Measurements from ENCODE around the gene ATG16L1. TPM values are rescaled to one million over a fixed set of nuclear protein-coding genes. Genes with fewer than 3 reads are reported as not detected.

ATG16L1 gene
- total and polyA plus RNA-seq, 2 of the 4 experiments (the other 2 are of a cell fraction) = 20.0 to 26.2 TPM

DNA sequence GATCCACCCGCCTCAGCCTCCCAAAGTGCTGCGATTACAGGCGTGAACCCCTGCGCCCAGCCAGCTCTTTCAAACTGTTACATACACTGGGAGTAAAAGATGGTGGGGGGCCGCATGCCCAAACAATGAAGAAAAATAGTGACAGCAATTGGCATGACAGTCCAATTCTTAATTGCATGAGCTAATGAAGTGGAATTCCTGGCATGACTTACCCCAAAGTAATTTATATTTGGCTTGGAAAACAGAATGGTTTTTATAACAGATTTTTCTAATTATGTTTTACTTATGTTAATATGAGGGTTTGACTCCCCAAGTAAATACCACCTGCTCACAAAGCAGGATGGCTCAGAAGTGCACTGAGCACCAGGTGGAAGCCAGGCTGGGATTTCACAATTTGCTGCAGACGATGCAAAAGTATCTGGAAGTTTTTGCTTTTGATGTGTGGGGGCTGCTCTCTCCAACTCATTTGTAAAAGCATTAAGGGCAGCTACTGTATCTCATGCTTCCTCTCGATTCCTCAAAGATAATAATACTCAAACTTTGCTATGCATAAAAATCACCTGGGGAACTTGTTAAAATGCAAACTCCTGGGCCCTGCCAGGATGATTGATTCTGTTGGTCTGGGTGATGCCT is 24.0 kb upstream of the ATG16L1 start:
- no peak overlapping the region for H3K4ac ChIP-seq (ENCODE audit: low read depth, low read length)
- ATAC-seq (ENCODE audit: low read depth) = no peak
- H4K91ac ChIP-seq (ENCODE audit: insufficient read depth, low read depth, low read length) = no peak overlapping the region
- no peak overlapping the region for H3K9ac ChIP-seq (ENCODE audit: low read depth, low read length)
- ChIA-PET CTCF (no interaction called here), POLR2A (ENCODE audit: unreplicated experiment) (no interaction called here)
- in situ Hi-C loops (cut with MboI; ENCODE audit: low sequenced_read_pairs) = no loop called here
- no CpG with 5 or more reads among the region's 7 CpGs for WGBS, 2 experiments (ENCODE audit: extremely low coverage in 2 of 2, insufficient read length in 1 of 2)
- H3K4me3 ChIP-seq (ENCODE audit: insufficient read depth, low read depth, low read length) = no peak overlapping the region
- no peaks in the 10 kb centered on the region for H3K4me1 ChIP-seq (ENCODE audit: control insufficient read depth, insufficient read depth, low read length)
- H3K14ac ChIP-seq (replicated peaks; ENCODE audit: low read depth, low read length) = no peak overlapping the region
- H3K56ac ChIP-seq (ENCODE audit: extremely low read depth, insufficient read depth, low read length) = no peak overlapping the region
- dilution Hi-C loops (cut with HindIII; ENCODE audit: low sequenced_read_pairs, unreplicated experiment) = no loop called here
- H2BK120ac ChIP-seq (ENCODE audit: low read depth, low read length) = no peak overlapping the region
- no peak overlapping the region for H3K27ac ChIP-seq (ENCODE audit: insufficient read depth, low read length)
- no peak overlapping the region for H4K8ac ChIP-seq (ENCODE audit: low read depth in 2 of 2, low read length in 2 of 2)
- H2BK5ac ChIP-seq (ENCODE audit: low read depth, low read length, poor library complexity, severe bottlenecking) = no peak overlapping the region
- H3K18ac ChIP-seq (ENCODE audit: low read depth, low read length) = no peak overlapping the region
- H3K79me1 ChIP-seq (ENCODE audit: low read depth in 1 of 2, low read length in 2 of 2) = no peaks in the 10 kb centered on the region
- no peaks in the 10 kb centered on the region for H3K36me3 ChIP-seq (ENCODE audit: control insufficient read depth, insufficient read depth, low read length)
- H3K27me3 ChIP-seq (ENCODE audit: control insufficient read depth, insufficient read depth, low read length) = peaks cover 9% of the 10 kb centered on the region
- no peak for DNase-seq
- 0 out of 2 replicates have a peak, but pooled peaks cover 2% of the 10 kb centered on the region for H3K9me3 ChIP-seq (ENCODE audit: control insufficient read depth, insufficient read depth, low read length)
- H2AFZ ChIP-seq (replicated peaks; ENCODE audit: low read length, poor library complexity) = no peak overlapping the region
- H3K23ac ChIP-seq (ENCODE audit: low read depth, low read length) = no peak overlapping the region
- no peak overlapping the region for H2BK15ac ChIP-seq (ENCODE audit: low read depth, low read length)
- no TSS peak for BruUV-seq (replicated peaks)
- H4K20me1 ChIP-seq (ENCODE audit: insufficient read depth, low read length) = no peaks in the 10 kb centered on the region
- H4K5ac ChIP-seq (ENCODE audit: low read depth, low read length) = no peak overlapping the region
- no peaks in the 10 kb centered on the region for H3K9me1 ChIP-seq (ENCODE audit: insufficient read depth, low read length)
- H2AK5ac ChIP-seq (ENCODE audit: low read depth, low read length) = no peak overlapping the region
- H2BK20ac ChIP-seq (ENCODE audit: low read depth, low read length) = no peak overlapping the region
- H2AK9ac ChIP-seq (replicated peaks; ENCODE audit: low read depth, low read length, poor library complexity) = no peak overlapping the region
- no peak overlapping the region for H3K4me2 ChIP-seq (ENCODE audit: low read depth, low read length)
- intact Hi-C loops (cut with micrococcal nuclease) = no loop called here
- no peak for TF ChIP-seq RCOR1 (IDR thresholded peaks at IDR 0.05; ENCODE audit: insufficient replicate concordance, low read length)
- TF ChIP-seq, protein P1, sequence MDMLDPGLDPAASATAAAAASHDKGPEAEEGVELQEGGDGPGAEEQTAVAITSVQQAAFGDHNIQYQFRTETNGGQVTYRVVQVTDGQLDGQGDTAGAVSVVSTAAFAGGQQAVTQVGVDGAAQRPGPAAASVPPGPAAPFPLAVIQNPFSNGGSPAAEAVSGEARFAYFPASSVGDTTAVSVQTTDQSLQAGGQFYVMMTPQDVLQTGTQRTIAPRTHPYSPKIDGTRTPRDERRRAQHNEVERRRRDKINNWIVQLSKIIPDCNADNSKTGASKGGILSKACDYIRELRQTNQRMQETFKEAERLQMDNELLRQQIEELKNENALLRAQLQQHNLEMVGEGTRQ (IDR thresholded peaks at IDR 0.05; ENCODE audit: low read depth, low read length) = no peak
- TF ChIP-seq RFX5 (IDR thresholded peaks at IDR 0.05; ENCODE audit: low read depth, low read length) = no peak
- no peak for TF ChIP-seq RAD21 (IDR thresholded peaks at IDR 0.05; ENCODE audit: low read length)

All from IMR-90 (cell line).